ENCODE measurements around the gene MED16. TPM values are rescaled to one million over a fixed set of nuclear protein-coding genes. Genes with fewer than 3 reads are reported as not detected.

Gene MED16
- total RNA-seq (2022; extraction: Qiagen RNA extraction) = 14.3 to 26.1 TPM (median 24.5 TPM) in 5 replicates

GRCh38 chr19:892894-893689 is at the start of gene MED16, which contains the start of gene RNU6-9:
MED16 (minus strand) TSS chr19:893187; CDS start chr19:891131, 2,056 bp downstream.
RNU6-9 (plus strand) TSS chr19:893484.

GRCh38 chr19:925526-926322 is 32.7 kb upstream of the MED16 start, which contains the start of gene ARID3A:
ARID3A (plus strand) TSS chr19:926035; CDS start chr19:929529, 3,494 bp downstream.

GRCh38 chr19:917323-918151 is 24.6 kb upstream of the MED16 start, which contains the start of gene KISS1R:
KISS1R (plus strand) TSS chr19:917333; CDS start chr19:917503, 170 bp downstream.

GRCh38 chr19:913080-913748 is 20.2 kb upstream of the MED16 start, which contains the start of gene R3HDM4:
R3HDM4 (minus strand) TSS chr19:913219; CDS start chr19:913157, 62 bp downstream.

GRCh38 chr19:858868-859843 is 33.8 kb downstream of the MED16 start, which contains the start of gene CFD:
CFD (plus strand) TSS chr19:859664; CDS start chr19:859690, 26 bp downstream.

GRCh38 chr19:852136-853013 is 40.6 kb downstream of the MED16 start, which contains the start of gene ELANE:
ELANE (plus strand) TSS chr19:852303; CDS start chr19:852329, 26 bp downstream.

GRCh38 chr19:840519-841206 is 52.3 kb downstream of the MED16 start, which contains the start of gene PRTN3:
PRTN3 (plus strand) TSS chr19:840999; CDS start chr19:841009, 10 bp downstream.

GRCh38 chr19:827710-828321 is 65.2 kb downstream of the MED16 start, which contains the start of gene AZU1:
AZU1 (plus strand) TSS chr19:827837; CDS start chr19:827847, 10 bp downstream.

GRCh38 chr19:821825-822503 is 71.0 kb downstream of the MED16 start, which contains the start of gene PLPPR3:
PLPPR3 (minus strand) TSS chr19:821955; CDS start chr19:821559, 396 bp downstream.

Other genes starting within 250 kb of the MED16 start
- gene RNF126, start 230.0 kb downstream of the MED16 start, total RNA-seq (2022; extraction: Qiagen RNA extraction) = 54.8 to 75.9 TPM (median 73.1 TPM) in 5 replicates
- gene FSTL3, start 216.8 kb downstream of the MED16 start, total RNA-seq (2022; extraction: Qiagen RNA extraction) = 217 to 278 TPM (median 258 TPM) in 5 replicates
- 0.17 to 0.18 TPM in 2 of 5 replicates, not detected in the others for gene PRSS57, start 197.7 kb downstream of the MED16 start, total RNA-seq (2022; extraction: Qiagen RNA extraction)
- gene PALM, start 184.3 kb downstream of the MED16 start, total RNA-seq (2022; extraction: Qiagen RNA extraction) = 11.4 to 15.5 TPM (median 14.4 TPM) in 5 replicates
- gene MISP, start 142.1 kb downstream of the MED16 start, total RNA-seq (2022; extraction: Qiagen RNA extraction) = 67.9 to 84.4 TPM (median 83.1 TPM) in 5 replicates
- gene PTBP1, start 95.7 kb downstream of the MED16 start, total RNA-seq (2022; extraction: Qiagen RNA extraction) = 194 to 234 TPM (median 198 TPM) in 5 replicates
- gene PLPPR3, start 71.2 kb downstream of the MED16 start, total RNA-seq (2022; extraction: Qiagen RNA extraction) = 3.1 to 5.0 TPM (median 4.7 TPM) in 5 replicates
- gene AZU1, start 65.3 kb downstream of the MED16 start, total RNA-seq (2022; extraction: Qiagen RNA extraction) = 0.11 to 0.24 TPM (median 0.20 TPM) in 5 replicates
- 0.15 to 0.60 TPM (median 0.43 TPM) in 5 replicates for gene PRTN3, start 52.2 kb downstream of the MED16 start, total RNA-seq (2022; extraction: Qiagen RNA extraction)
- gene ELANE, start 40.9 kb downstream of the MED16 start, total RNA-seq (2022; extraction: Qiagen RNA extraction) = 0.14 to 0.23 TPM (median 0.16 TPM) in 5 replicates
- 10.6 to 25.0 TPM (median 22.7 TPM) in 5 replicates for gene CFD, start 33.5 kb downstream of the MED16 start, total RNA-seq (2022; extraction: Qiagen RNA extraction)
- not detected in 5 replicates for gene RNU6-9, start 297 bp upstream of the MED16 start, total RNA-seq (2022; extraction: Qiagen RNA extraction)
- gene R3HDM4, start 20.0 kb upstream of the MED16 start, total RNA-seq (2022; extraction: Qiagen RNA extraction) = 28.8 to 39.9 TPM (median 38.1 TPM) in 5 replicates
- 0.25 to 0.48 TPM (median 0.41 TPM) in 5 replicates for gene KISS1R, start 24.1 kb upstream of the MED16 start, total RNA-seq (2022; extraction: Qiagen RNA extraction)
- gene ARID3A, start 32.8 kb upstream of the MED16 start, total RNA-seq (2022; extraction: Qiagen RNA extraction) = 3.8 to 6.8 TPM (median 5.1 TPM) in 5 replicates
- gene WDR18, start 91.2 kb upstream of the MED16 start, total RNA-seq (2022; extraction: Qiagen RNA extraction) = 48.2 to 72.0 TPM (median 68.3 TPM) in 5 replicates
- gene GRIN3B, start 107.2 kb upstream of the MED16 start, total RNA-seq (2022; extraction: Qiagen RNA extraction) = 2.5 to 3.5 TPM (median 3.2 TPM) in 5 replicates
- gene TMEM259, start 127.9 kb upstream of the MED16 start, total RNA-seq (2022; extraction: Qiagen RNA extraction) = 80.7 to 142 TPM (median 126 TPM) in 5 replicates
- gene RNU6-2, start 128.3 kb upstream of the MED16 start, total RNA-seq (2022; extraction: Qiagen RNA extraction) = not detected in 5 replicates
- 77.2 to 98.9 TPM (median 91.0 TPM) in 5 replicates for gene CNN2, start 133.4 kb upstream of the MED16 start, total RNA-seq (2022; extraction: Qiagen RNA extraction)
- gene ABCA7, start 146.9 kb upstream of the MED16 start, total RNA-seq (2022; extraction: Qiagen RNA extraction) = 13.3 to 21.7 TPM (median 16.4 TPM) in 5 replicates
- 2.8 to 5.5 TPM (median 5.4 TPM) in 5 replicates for gene ARHGAP45, start 174.0 kb upstream of the MED16 start, total RNA-seq (2022; extraction: Qiagen RNA extraction)
- gene POLR2E, start 202.2 kb upstream of the MED16 start, total RNA-seq (2022; extraction: Qiagen RNA extraction) = 193 to 258 TPM (median 237 TPM) in 5 replicates
- gene GPX4, start 210.8 kb upstream of the MED16 start, total RNA-seq (2022; extraction: Qiagen RNA extraction) = 415 to 542 TPM (median 517 TPM) in 5 replicates

Measured in A549 treated with AZD2906 at 1 μM for 4 hours (cell line).